D721Med (cell line): ENCODE measurements around the gene PFDN1.
"Not testable (repeated sequence)": the region's sequence is repeated elsewhere in the genome, so short reads cannot be mapped to it uniquely, and the experiment has no call there.

Experiments used
- DNase-seq: peaks from one replicate; pipeline ENCODE4 v3.0.0; 2011; ENCODE audit warnings: low spot score; ENCODE audit not compliant: insufficient read length
- FAIRE-seq: peaks from 2 replicates; lab custom pipeline; 2011; peaks lifted over from hg19 to GRCh38; lab: Jason Lieb, UNC
- CTCF ChIP-seq: IDR thresholded peaks from 2 replicates; pipeline ENCODE4 v1.5.1; 2012; ENCODE audit warnings: mild to moderate bottlenecking, control low read depth; ENCODE audit not compliant: insufficient read depth; ENCODE audit errors: missing control alignments

Gene PFDN1

GRCh38 chr5:140345919-140346347, 43.0 kb upstream of the PFDN1 start:
- FAIRE-seq (no peak), DNase-seq (no peak)
- TF ChIP-seq CTCF, result no peak

DNA sequence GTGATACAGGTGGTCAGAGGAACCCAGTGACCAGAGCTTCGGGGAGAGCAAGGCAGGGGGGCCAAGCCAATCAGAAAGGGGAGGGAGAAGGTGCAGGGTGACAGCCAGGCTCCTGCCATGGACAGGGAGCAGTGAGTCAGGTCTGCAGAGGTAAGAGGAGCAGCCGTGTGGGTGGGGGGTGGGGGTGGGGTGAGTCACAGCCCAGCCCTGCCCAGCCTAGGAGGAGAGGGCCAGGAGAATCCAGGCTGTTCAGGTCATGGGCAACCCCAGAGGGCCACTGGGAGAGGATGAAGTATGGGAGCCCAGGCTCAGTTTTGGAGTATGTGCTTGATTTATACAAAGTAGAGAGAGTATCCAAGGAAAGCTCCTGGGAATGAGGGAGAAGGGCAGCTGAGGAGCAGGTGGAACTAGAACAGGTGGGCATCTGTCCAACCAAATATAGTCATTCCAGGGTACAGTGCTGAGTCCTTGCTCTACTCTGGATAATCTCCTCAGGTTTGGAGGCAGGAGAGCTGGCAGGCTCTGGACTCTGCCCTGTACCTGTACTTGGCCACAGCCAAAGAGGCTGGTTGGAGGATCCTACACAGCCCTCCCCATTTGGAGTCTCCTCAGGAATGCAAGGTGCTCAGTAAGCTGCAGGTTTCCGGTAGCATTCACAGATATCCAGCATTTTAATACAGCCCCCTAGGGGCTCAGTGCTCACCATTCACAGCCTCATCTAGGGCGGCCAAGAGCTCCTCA, 42.0 kb upstream of the PFDN1 start:
- FAIRE-seq, result no peak
- DNase-seq, result no peak
- TF ChIP-seq CTCF, result no peak

DNA sequence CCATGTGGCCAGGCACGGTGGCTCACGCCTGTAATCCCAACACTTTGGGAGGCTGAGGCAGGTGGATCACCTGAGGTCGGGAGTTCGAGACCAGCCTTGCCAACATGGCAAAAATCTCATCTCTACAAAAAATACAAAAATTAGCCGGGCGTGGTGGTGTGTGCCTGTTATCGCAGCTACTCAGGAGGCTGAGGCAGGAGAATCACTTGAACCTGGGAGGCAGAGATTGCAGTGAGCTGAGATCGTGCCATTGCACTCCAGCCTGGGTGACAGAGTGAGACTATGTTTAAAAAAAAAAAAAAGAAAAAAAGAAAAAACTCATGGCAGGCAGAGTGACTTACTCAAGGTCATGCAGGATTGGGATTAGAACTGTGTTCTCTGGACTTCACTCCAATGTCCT, 40.9 kb upstream of the PFDN1 start:
- not testable (repeated sequence) for FAIRE-seq, DNase-seq

DNA sequence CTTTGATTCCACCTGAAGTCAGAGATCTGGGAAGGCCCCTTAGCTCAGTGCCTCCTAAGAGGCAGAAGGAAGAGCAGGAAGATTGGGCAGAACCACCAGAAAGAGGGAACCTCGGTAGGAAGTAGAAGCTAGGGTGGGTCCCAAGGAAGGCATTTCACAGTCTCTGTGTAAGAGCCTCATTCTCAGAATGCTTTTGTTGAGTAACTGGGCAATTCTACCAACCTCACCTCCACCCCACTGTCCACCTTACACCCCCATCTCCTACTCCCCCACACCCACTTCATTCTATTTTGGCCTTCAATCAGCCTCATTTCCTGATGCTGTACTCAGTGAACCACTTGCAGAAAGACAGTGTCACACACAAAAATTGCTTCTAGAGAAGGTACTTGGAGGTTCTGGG, 40.0 kb upstream of the PFDN1 start:
- FAIRE-seq (no peak), DNase-seq (no peak)
- no peak for TF ChIP-seq CTCF

GRCh38 chr5:140342287-140342686, 39.4 kb upstream of the PFDN1 start:
- DNase-seq, result no peak
- TF ChIP-seq CTCF, result no peak
- FAIRE-seq, result no peak

GRCh38 chr5:140341591-140341990, 38.7 kb upstream of the PFDN1 start:
- TF ChIP-seq CTCF, result no peak
- no peak for FAIRE-seq
- no peak for DNase-seq

GRCh38 chr5:140340605-140341121, 37.8 kb upstream of the PFDN1 start:
- DNase-seq (no peak), FAIRE-seq (no peak)
- no peak for TF ChIP-seq CTCF
